H1 (cell line): ENCODE results near the gene MOSMO. TPM values are rescaled to one million over a fixed set of nuclear protein-coding genes. Genes with fewer than 3 reads are reported as not detected.

Source experiments
- CTCF ChIA-PET: fragments of 300-600 bp; sonication (Branson Sonifier 250); formaldehyde crosslinking; loops from one replicate; lab custom pipeline; 2021; ENCODE audit not compliant: partially characterized antibody; lab: Charles Lee
- POLR2A ChIA-PET: fragments of 300-600 bp; sonication (Branson Sonifier 250); formaldehyde crosslinking; loops from one replicate; lab custom pipeline; 2021; ENCODE audit warnings: inconsistent platforms; ENCODE audit not compliant: partially characterized antibody; lab: Charles Lee
- DNase-seq, 2 experiments: peaks; one replicate each; pipeline versions ENCODE4 v3.0.0 to v3.0.0-alpha.2; 2010 to 2022; ENCODE audit warnings: low spot score in 2 of 2, low read depth in 1 of 2, mixed read lengths in 1 of 2
- FAIRE-seq: peaks from 2 replicates; lab custom pipeline; 2011; peaks lifted over from hg19 to GRCh38; lab: Jason Lieb, UNC
- H2AFZ ChIP-seq: 2 replicates; pipeline ENCODE4 v1.8.1; 2012; ENCODE audit warnings: low read length, inconsistent platforms
- H2AK5ac ChIP-seq: 2 replicates; pipeline ENCODE4 v1.6.1; 2013; ENCODE audit warnings: low read depth, low read length
- H2BK120ac ChIP-seq: replicated peaks from 2 replicates; pipeline ENCODE3; 2013; ENCODE audit warnings: low read depth, low read length, inconsistent platforms
- H2BK12ac ChIP-seq: 2 replicates; pipeline ENCODE4 v1.6.1; 2013; ENCODE audit warnings: low read depth, low read length
- H2BK15ac ChIP-seq: 2 replicates; pipeline ENCODE4 v1.6.1; 2013; ENCODE audit warnings: low read length
- H2BK20ac ChIP-seq: 2 replicates; pipeline ENCODE4 v1.6.1; 2013; ENCODE audit warnings: low read length
- H2BK5ac ChIP-seq: 2 replicates; pipeline ENCODE4 v1.6.1; 2013; ENCODE audit warnings: low read depth, low read length
- H3K14ac ChIP-seq: 2 replicates; pipeline ENCODE4 v1.6.1; 2013; ENCODE audit warnings: inconsistent platforms; ENCODE audit not compliant: insufficient read length
- H3K18ac ChIP-seq: 2 replicates; pipeline ENCODE4 v1.6.1; 2013; ENCODE audit warnings: low read length; ENCODE audit errors: extremely low read depth
- H3K23ac ChIP-seq: 2 replicates; pipeline ENCODE4 v1.6.1; 2013; ENCODE audit warnings: inconsistent platforms; ENCODE audit not compliant: insufficient read length
- H3K23me2 ChIP-seq: 2 replicates; pipeline ENCODE4 v1.6.1; 2013; ENCODE audit warnings: low read depth, low read length
- H3K27ac ChIP-seq: 2 replicates; pipeline ENCODE4 v1.6.1; 2011; ENCODE audit warnings: low read depth, low read length, inconsistent platforms
- H3K27me3 ChIP-seq, 4 experiments: replicated peaks in 1 of 4; 1 replicate in 1 of 4; 2 replicates in 3 of 4; pipeline versions ENCODE4 v1.6.1 to v1.8.1; 2011 to 2013; ENCODE audit warnings: low read length in 3 of 4, mild to moderate bottlenecking in 3 of 4, inconsistent platforms in 2 of 4, mixed read lengths in 2 of 4, moderate library complexity in 1 of 4; ENCODE audit not compliant: control insufficient read depth in 3 of 4, insufficient read depth in 3 of 4; ENCODE audit errors: extremely low read depth in 1 of 4
- H3K36me3 ChIP-seq, 4 experiments: 2 replicates each; pipeline versions ENCODE4 v1.6.1 to v1.8.1; 2011 to 2013; ENCODE audit warnings: mild to moderate bottlenecking in 4 of 4, low read length in 3 of 4, moderate library complexity in 2 of 4, control low read depth in 1 of 4, inconsistent platforms in 1 of 4; ENCODE audit not compliant: insufficient read depth in 4 of 4, control insufficient read depth in 2 of 4
- H3K4ac ChIP-seq: replicated peaks from 2 replicates; pipeline ENCODE3; 2013; ENCODE audit warnings: low read length, low read depth, mixed read lengths, inconsistent platforms; ENCODE audit not compliant: insufficient read length
- H3K4me1 ChIP-seq, 4 experiments: replicated peaks in 1 of 4; 1 replicate in 1 of 4; 2 replicates in 3 of 4; pipeline versions ENCODE4 v1.6.1 to v1.8.1; 2011 to 2013; ENCODE audit warnings: low read length in 3 of 4, inconsistent platforms in 2 of 4, mixed read lengths in 1 of 4; ENCODE audit not compliant: insufficient read depth in 4 of 4, control insufficient read depth in 3 of 4
- H3K4me2 ChIP-seq, 2 experiments: 2 replicates each; pipeline versions ENCODE4 v1.6.1 to v1.8.1; 2011 to 2013; ENCODE audit warnings: low read depth in 2 of 2, low read length in 2 of 2, control low read depth in 1 of 2, inconsistent platforms in 1 of 2, mild to moderate bottlenecking in 1 of 2; ENCODE audit not compliant: insufficient read depth in 1 of 2
- H3K4me3 ChIP-seq, 4 experiments: fragments of 200-600, 300-600 bp in 1 of 4; sonication (generic), shearing (Covaris generic), sonication (Bioruptor Twin) in 1 of 4; 2 replicates each; pipeline versions ENCODE4 v1.5.1 to v1.8.1; 2011 to 2016; ENCODE audit warnings: low read length in 4 of 4, low read depth in 3 of 4, control low read depth in 2 of 4, inconsistent platforms in 2 of 4, mild to moderate bottlenecking in 2 of 4, mixed read lengths in 1 of 4, moderate library complexity in 1 of 4; ENCODE audit not compliant: insufficient read depth in 2 of 4; ENCODE audit errors: extremely low read depth in 1 of 4
- H3K56ac ChIP-seq: replicated peaks from 2 replicates; pipeline ENCODE3; 2013; ENCODE audit warnings: low read depth, mild to moderate bottlenecking, mixed read lengths, low read length, inconsistent platforms; ENCODE audit not compliant: insufficient read length
- H3K79me1 ChIP-seq: 2 replicates; pipeline ENCODE4 v1.6.1; 2013; ENCODE audit warnings: low read depth, low read length, control low read depth
- H3K79me2 ChIP-seq, 2 experiments: 2 replicates each; pipeline versions ENCODE4 v1.6.1 to v1.8.1; 2012 to 2013; ENCODE audit warnings: low read length in 2 of 2, mild to moderate bottlenecking in 2 of 2, inconsistent platforms in 1 of 2; ENCODE audit not compliant: insufficient read depth in 2 of 2, control insufficient read depth in 1 of 2
- H3K9ac ChIP-seq, 4 experiments: replicated peaks in 1 of 4; 1 replicate in 1 of 4; 2 replicates in 3 of 4; pipeline versions ENCODE4 v1.6.1 to v1.8.1; 2011 to 2013; ENCODE audit warnings: low read depth in 3 of 4, low read length in 3 of 4, control low read depth in 2 of 4, mild to moderate bottlenecking in 2 of 4, moderate library complexity in 2 of 4, inconsistent platforms in 1 of 4; ENCODE audit errors: extremely low read depth in 1 of 4
- H3K9me3 ChIP-seq, 2 experiments: 2 replicates each; pipeline versions ENCODE4 v1.6.1 to v1.8.1; 2012 to 2013; ENCODE audit warnings: mild to moderate bottlenecking in 2 of 2, moderate library complexity in 2 of 2, control low read depth in 1 of 2, inconsistent platforms in 1 of 2, low read depth in 1 of 2, low read length in 1 of 2, mixed read lengths in 1 of 2; ENCODE audit not compliant: insufficient read depth in 2 of 2
- H4K20me1 ChIP-seq, 2 experiments: replicated peaks in 1 of 2; 2 replicates each; pipeline versions ENCODE3 to v1.8.1; 2011 to 2013; ENCODE audit warnings: inconsistent platforms in 2 of 2, low read length in 2 of 2, mild to moderate bottlenecking in 1 of 2; ENCODE audit not compliant: insufficient read depth in 2 of 2, control insufficient read depth in 1 of 2
- H4K5ac ChIP-seq: 2 replicates; pipeline ENCODE4 v1.6.1; 2013; ENCODE audit warnings: low read length, low read depth, mixed read lengths, inconsistent platforms; ENCODE audit not compliant: insufficient read length
- H4K8ac ChIP-seq: 2 replicates; pipeline ENCODE4 v1.8.0; 2013; ENCODE audit warnings: mild to moderate bottlenecking, moderate library complexity, low read length, inconsistent platforms; ENCODE audit not compliant: insufficient read depth; ENCODE audit errors: extremely low read depth
- H4K91ac ChIP-seq: replicated peaks from 2 replicates; pipeline ENCODE3; 2013; ENCODE audit warnings: low read length, mixed read lengths, inconsistent platforms; ENCODE audit not compliant: insufficient read length
- ATF2 ChIP-seq: IDR thresholded peaks from 2 replicates; pipeline ENCODE4 v1.6.1; 2012; ENCODE audit warnings: low read length, inconsistent platforms
- BCL11A ChIP-seq, 2 experiments: IDR thresholded peaks; one replicate each; pipeline ENCODE4 v1.6.1; 2011; ENCODE audit warnings: low read depth in 2 of 2, low read length in 2 of 2, mild to moderate bottlenecking in 2 of 2
- CBX5 ChIP-seq: fragments of 300-800, 300-1000 bp; sonication (generic); IDR thresholded peaks from 2 replicates; pipeline ENCODE4 v1.7.1; 2016; ENCODE audit warnings: antibody characterized with exemption, low read length, low read depth
- CBX8 ChIP-seq: fragments of 300-800, 300-1000 bp; sonication (generic); IDR thresholded peaks from 2 replicates; pipeline ENCODE4 v1.7.1; 2016; ENCODE audit warnings: low read depth, low read length, borderline replicate concordance
- CHD2 ChIP-seq: IDR thresholded peaks from 2 replicates; pipeline ENCODE4 v1.6.1; 2012; ENCODE audit warnings: low read length, improper control_type of control experiment
- CTBP2 ChIP-seq: IDR thresholded peaks from 2 replicates; pipeline ENCODE4 v1.7.0; 2011; ENCODE audit warnings: borderline replicate concordance, mild to moderate bottlenecking, moderate library complexity, mixed read lengths, low read length; ENCODE audit not compliant: insufficient read depth, insufficient read length
- EZH2 ChIP-seq: fragments of 200-600 bp; sonication (generic); IDR thresholded peaks from 2 replicates; pipeline ENCODE4 v1.7.1; 2012; ENCODE audit warnings: low read depth, mild to moderate bottlenecking, moderate library complexity, low read length, inconsistent platforms; ENCODE audit not compliant: severe bottlenecking
- GABPA ChIP-seq: IDR thresholded peaks from 2 replicates; pipeline ENCODE4 v1.6.1; 2011; ENCODE audit warnings: mild to moderate bottlenecking, low read length, moderate library complexity, borderline replicate concordance; ENCODE audit not compliant: insufficient read depth
- JUN ChIP-seq: IDR thresholded peaks from 2 replicates; pipeline ENCODE4 v1.6.1; 2011; ENCODE audit warnings: low read depth, mild to moderate bottlenecking, improper control_type of control experiment, low read length
- MAX ChIP-seq: IDR thresholded peaks from 2 replicates; pipeline ENCODE4 v1.6.1; 2012; ENCODE audit warnings: inconsistent platforms
- NRF1 ChIP-seq: IDR thresholded peaks from 2 replicates; pipeline ENCODE4 v1.6.1; 2011; ENCODE audit warnings: mild to moderate bottlenecking, low read depth, low read length, improper control_type of control experiment
- RXRA ChIP-seq: IDR thresholded peaks from 2 replicates; pipeline ENCODE4 v1.6.1; 2011; ENCODE audit warnings: low read depth, mild to moderate bottlenecking, low read length, moderate library complexity; ENCODE audit not compliant: insufficient read depth
- WGBS, 2 experiments: shearing (Covaris generic) in 1 of 2; methylation state at CpG; one replicate each; pipeline versions ENCODE4 v1.1.6 to v1.1.7; 2013 to 2015; ENCODE audit warnings: low lambda C conversion rate in 2 of 2, mixed read lengths in 2 of 2, inconsistent platforms in 1 of 2, low coverage in 1 of 2, missing lambda C conversion rate in 1 of 2; ENCODE audit not compliant: insufficient replicate concordance in 2 of 2, insufficient coverage in 1 of 2, insufficient read length in 1 of 2; ENCODE audit errors: extremely low coverage in 1 of 2, missing lambda C conversion rate in 1 of 2; 5-methylcytosine and 5-hydroxymethylcytosine counted together
- polyA plus RNA-seq, 7 experiments: library from polyadenylated mRNA; depleted of rRNA in 3 of 7; stranded (reverse) in 5 of 7; unstranded in 2 of 7; fragments of >200 nt in 5 of 7; fragments of 200-250 nt in 2 of 7; gene quantifications; 1 replicate in 5 of 7; 2 replicates in 1 of 7; 4 replicates in 1 of 7; pipeline versions ENCODE4 v1.2.1 to v1.2.3, GENCODE V29; 2011 to 2013; ENCODE audit warnings: missing spikeins in 2 of 7, mixed read lengths in 2 of 7
- total RNA-seq: library from RNA; stranded (reverse); fragmentation: NEBNext Ultra II Directional; extraction: Animal tissue kit (Norgen Biotek cat#: 25700); gene quantifications from 2 replicates; pipeline ENCODE4 v1.2.1, GENCODE V29; 2021

The MOSMO gene
- total and polyA plus RNA-seq, 2 of the 8 experiments (the other 6 are each of a cell fraction or from before 2014, with no cell fraction given), result 8.6 to 14.8 TPM

GRCh38 chr16:21963887-21964286 lies 44.0 kb upstream of the MOSMO start:
- peaks cover 0 to 3% of the 10 kb centered on the region in 2 experiments for H4K20me1 ChIP-seq
- no peak overlapping the region for H3K18ac ChIP-seq
- H3K4ac ChIP-seq, result no peak overlapping the region
- H3K4me1 ChIP-seq, result no peaks in the 10 kb centered on the region
- CTCF ChIA-PET, result interaction anchor here (0.6 to 1.0 kb wide), 2 partner anchors 10 to 13 kb away, joined by 3 read pairs; no protein-coding TSS in a partner anchor
- H4K91ac ChIP-seq, result no peak overlapping the region
- no peak overlapping the region for H3K56ac ChIP-seq
- H3K9ac ChIP-seq, result no peak overlapping the region
- H3K79me2 ChIP-seq, result no peaks in the 10 kb centered on the region
- no peak overlapping the region for H3K4me2 ChIP-seq
- H2BK5ac ChIP-seq, result no peak overlapping the region
- no peak overlapping the region for H2BK15ac ChIP-seq
- no peak overlapping the region for H3K27ac ChIP-seq
- no peak overlapping the region for H2BK120ac ChIP-seq
- no peak overlapping the region for H2BK20ac ChIP-seq
- H3K9me3 ChIP-seq, result no peaks in the 10 kb centered on the region
- H3K23ac ChIP-seq, result no peak overlapping the region
- H2AFZ ChIP-seq, result no peak overlapping the region
- H3K36me3 ChIP-seq, result peaks cover 34 to 92% (median 78%) of the 10 kb centered on the region in 4 experiments
- no peaks in the 10 kb centered on the region for H3K79me1 ChIP-seq
- no peaks in the 10 kb centered on the region for H3K23me2 ChIP-seq
- no peak overlapping the region for H3K4me3 ChIP-seq
- no peak overlapping the region for H4K5ac ChIP-seq
- DNase-seq (no peak), FAIRE-seq (no peak)
- 94% methylated on average over 3 of the region's 3 CpGs; no CpG with 5 or more reads in 1 of the 2 experiments for whole genome bisulfite sequencing, 2 experiments
- no peak overlapping the region for H4K8ac ChIP-seq
- no peak overlapping the region for H2AK5ac ChIP-seq
- H3K14ac ChIP-seq, result no peak overlapping the region
- no peaks in the 10 kb centered on the region for H3K27me3 ChIP-seq
- POLR2A ChIA-PET, result interaction anchor here (1.5 kb wide), 1 partner anchor 11 kb away, joined by 5 read pairs; the partner anchor contains the start of gene UQCRC2
- H2BK12ac ChIP-seq, result no peak overlapping the region
- TF ChIP-seq GABPA, result no peak
- TF ChIP-seq EZH2, result no peak
- no peak for TF ChIP-seq CHD2
- TF ChIP-seq NRF1, result no peak
- no peak for TF ChIP-seq MAX
- TF ChIP-seq CBX5, result no peak
- no peak for TF ChIP-seq BCL11A (IDR thresholded peaks at IDR 0.05; ENCODE audit: low read depth in 2 of 2, low read length in 2 of 2)
- TF ChIP-seq ATF2, result no peak
- TF ChIP-seq JUN, result no peak
- TF ChIP-seq RXRA, result no peak
- TF ChIP-seq CTBP2, result no peak
- no peak for TF ChIP-seq CBX8
